ENCODE measurements around the gene PHACTR1. TPM values are rescaled to one million over a fixed set of nuclear protein-coding genes. Genes with fewer than 3 reads are reported as not detected.

PHACTR1 gene
- total RNA-seq, 1 donor from 2014 or later: 8.5 TPM

- Histone ChIP-seq H3K4me2 (ENCODE audit: low read length) (no peak overlapping the region), H3K9ac (ENCODE audit: low read length) (no peak overlapping the region), H3K4me1 (ENCODE audit: insufficient read depth, low read length) (peaks cover 5% of the 10 kb centered on the region), H4K20me1 (ENCODE audit: insufficient read depth, low read length) (no peaks in the 10 kb centered on the region), H2AFZ (ENCODE audit: low read depth, low read length) (no peak overlapping the region), H3K36me3 (ENCODE audit: insufficient read depth, low read length) (no peaks in the 10 kb centered on the region), H3K4me3 (ENCODE audit: insufficient read depth, low read depth, low read length) (no peak overlapping the region), H3K27me3 (ENCODE audit: insufficient read depth, low read length) (no peaks in the 10 kb centered on the region), H3K79me2 (ENCODE audit: insufficient read depth, low read length) (no peaks in the 10 kb centered on the region), H3K27ac (ENCODE audit: low read depth, low read length) (no peak overlapping the region), H3K9me3 (ENCODE audit: insufficient read depth, low read depth, low read length) (no peaks in the 10 kb centered on the region)
- no peak for FAIRE-seq
- no peak for TF ChIP-seq EZH2 (IDR thresholded peaks at IDR 0.05; ENCODE audit: insufficient read depth, low read length)
- TF ChIP-seq CTCF (IDR thresholded peaks at IDR 0.05; ENCODE audit: insufficient read depth, low read depth, low read length): no peak
- Mint-ChIP-seq H3K27ac (ENCODE audit: unreplicated experiment) (no peak overlapping the region), H3K9me3 (ENCODE audit: unreplicated experiment) (peaks cover 2% of the 10 kb centered on the region), H3K27me3 (ENCODE audit: low read depth, unreplicated experiment) (no peaks in the 10 kb centered on the region), H3K4me1 (ENCODE audit: low read depth, unreplicated experiment) (peaks cover 19% of the 10 kb centered on the region), H3K36me3 (ENCODE audit: low read depth, unreplicated experiment) (no peaks in the 10 kb centered on the region), H3K4me3 (ENCODE audit: unreplicated experiment) (no peak overlapping the region)
- no peak for DNase-seq (ENCODE audit: low read depth)
Measured at GRCh38 chr6:12814015-12814414, 97.4 kb downstream of the PHACTR1 start.

- Histone ChIP-seq H3K79me2 (ENCODE audit: insufficient read depth, low read length) (no peaks in the 10 kb centered on the region), H4K20me1 (ENCODE audit: insufficient read depth, low read length) (no peaks in the 10 kb centered on the region), H3K4me3 (ENCODE audit: insufficient read depth, low read depth, low read length) (no peak overlapping the region), H3K9ac (ENCODE audit: low read length) (no peak overlapping the region), H3K27ac (ENCODE audit: low read depth, low read length) (no peak overlapping the region), H3K36me3 (ENCODE audit: insufficient read depth, low read length) (no peaks in the 10 kb centered on the region), H3K27me3 (ENCODE audit: insufficient read depth, low read length) (no peaks in the 10 kb centered on the region), H3K4me1 (ENCODE audit: insufficient read depth, low read length) (peaks cover 5% of the 10 kb centered on the region), H2AFZ (ENCODE audit: low read depth, low read length) (no peak overlapping the region), H3K9me3 (ENCODE audit: insufficient read depth, low read depth, low read length) (no peaks in the 10 kb centered on the region), H3K4me2 (ENCODE audit: low read length) (no peak overlapping the region)
- peaks cover 19% of the 10 kb centered on the region for H3K4me1 Mint-ChIP-seq (ENCODE audit: low read depth, unreplicated experiment)
- no peak overlapping the region for H3K27ac Mint-ChIP-seq (ENCODE audit: unreplicated experiment)
- no peak overlapping the region for H3K4me3 Mint-ChIP-seq (ENCODE audit: unreplicated experiment)
- no peak for FAIRE-seq
- DNase-seq (ENCODE audit: low read depth): no peak
- H3K27me3 Mint-ChIP-seq (ENCODE audit: low read depth, unreplicated experiment): no peaks in the 10 kb centered on the region
- TF ChIP-seq EZH2 (IDR thresholded peaks at IDR 0.05; ENCODE audit: insufficient read depth, low read length) (no peak), CTCF (IDR thresholded peaks at IDR 0.05; ENCODE audit: insufficient read depth, low read depth, low read length) (no peak)
- peaks cover 2% of the 10 kb centered on the region for H3K9me3 Mint-ChIP-seq (ENCODE audit: unreplicated experiment)
- H3K36me3 Mint-ChIP-seq (ENCODE audit: low read depth, unreplicated experiment): no peaks in the 10 kb centered on the region
Measured at GRCh38 chr6:12815089-12815488, 98.5 kb downstream of the PHACTR1 start.

- Histone ChIP-seq H3K36me3 (ENCODE audit: insufficient read depth, low read length) (no peaks in the 10 kb centered on the region), H2AFZ (ENCODE audit: low read depth, low read length) (no peak overlapping the region), H3K9me3 (ENCODE audit: insufficient read depth, low read depth, low read length) (no peaks in the 10 kb centered on the region), H3K4me3 (ENCODE audit: insufficient read depth, low read depth, low read length) (no peak overlapping the region), H3K27ac (ENCODE audit: low read depth, low read length) (no peak overlapping the region), H4K20me1 (ENCODE audit: insufficient read depth, low read length) (no peaks in the 10 kb centered on the region), H3K4me2 (ENCODE audit: low read length) (no peak overlapping the region), H3K9ac (ENCODE audit: low read length) (no peak overlapping the region), H3K79me2 (ENCODE audit: insufficient read depth, low read length) (no peaks in the 10 kb centered on the region), H3K27me3 (ENCODE audit: insufficient read depth, low read length) (no peaks in the 10 kb centered on the region), H3K4me1 (ENCODE audit: insufficient read depth, low read length) (peaks cover 5% of the 10 kb centered on the region)
- H3K4me3 Mint-ChIP-seq (ENCODE audit: unreplicated experiment): no peak overlapping the region
- H3K36me3 Mint-ChIP-seq (ENCODE audit: low read depth, unreplicated experiment): no peaks in the 10 kb centered on the region
- DNase-seq (ENCODE audit: low read depth) (peak; percentile 15), FAIRE-seq (no peak)
- peaks cover 19% of the 10 kb centered on the region for H3K4me1 Mint-ChIP-seq (ENCODE audit: low read depth, unreplicated experiment)
- H3K27ac Mint-ChIP-seq (ENCODE audit: unreplicated experiment): no peak overlapping the region
- TF ChIP-seq EZH2 (IDR thresholded peaks at IDR 0.05; ENCODE audit: insufficient read depth, low read length) (no peak), CTCF (IDR thresholded peaks at IDR 0.05; ENCODE audit: insufficient read depth, low read depth, low read length) (no peak)
- no peaks in the 10 kb centered on the region for H3K27me3 Mint-ChIP-seq (ENCODE audit: low read depth, unreplicated experiment)
- H3K9me3 Mint-ChIP-seq (ENCODE audit: unreplicated experiment): peaks cover 2% of the 10 kb centered on the region
Measured at GRCh38 chr6:12815884-12816600, 99.5 kb downstream of the PHACTR1 start.

Measured in astrocyte (in vitro differentiated cells and primary cell).